NCI-H128 (cell line): ENCODE measurements around the gene CDX1.
"Not testable (repeated sequence)": the region's sequence is repeated elsewhere in the genome, so short reads cannot be mapped to it uniquely, and the experiment has no call there.

Experiments
- DNase-seq: peaks from one replicate; lab custom pipeline; 2025; ENCODE audit not compliant: unreplicated experiment; lab: John Stamatoyannopoulos, UW

CDX1 gene

DNA sequence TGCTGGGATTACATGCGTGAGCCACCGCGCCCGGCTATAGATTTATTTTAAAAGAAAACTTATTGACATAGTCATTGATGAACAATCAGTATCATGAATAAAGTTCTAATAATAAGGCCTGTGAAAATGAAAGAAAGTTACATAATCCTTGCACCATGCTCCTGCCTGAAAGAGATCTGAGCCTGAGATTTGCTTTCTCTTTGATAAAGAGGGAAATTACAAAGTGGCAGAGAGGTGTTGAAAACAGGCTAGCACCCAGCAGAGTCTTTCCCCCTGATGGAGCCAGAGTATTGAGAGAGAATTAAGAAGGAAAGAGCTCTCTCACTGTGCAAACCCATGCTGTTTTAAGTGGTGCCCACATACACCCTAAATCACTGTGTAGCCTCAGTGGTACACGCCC, 60.5 kb downstream of the CDX1 start:
- no peak for DNase-seq

DNA sequence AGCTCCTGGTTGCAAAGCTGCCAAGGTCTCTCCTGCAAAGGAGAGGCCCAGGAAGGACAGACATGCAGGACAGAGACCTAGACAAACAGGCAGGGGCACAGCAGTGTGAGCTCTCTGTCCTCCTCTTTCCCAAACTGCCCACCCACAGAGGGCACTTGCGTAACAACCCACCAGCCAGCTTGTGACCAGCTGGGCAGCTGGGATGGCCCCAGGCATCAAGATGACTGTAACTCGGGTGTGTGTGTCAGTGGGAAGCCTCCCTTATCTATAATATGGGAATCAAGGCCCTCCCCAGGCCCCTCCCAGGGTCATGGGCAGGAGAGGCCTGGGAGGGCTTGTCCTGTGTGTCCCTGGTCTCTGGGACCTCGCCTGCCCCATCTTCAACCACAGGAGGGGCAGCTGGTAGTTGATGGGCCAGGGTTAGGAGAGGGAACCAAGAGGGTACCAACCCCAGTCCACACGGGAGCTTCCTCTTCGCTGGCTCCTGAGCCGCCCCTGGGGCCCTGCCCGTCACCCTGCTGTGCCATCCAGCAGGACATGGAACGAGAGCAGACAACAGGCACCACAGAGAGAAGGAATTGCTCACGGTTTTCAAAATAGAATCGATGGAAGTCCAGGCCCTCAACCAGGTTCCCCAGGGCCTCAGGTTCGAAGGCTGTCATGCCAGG, 61.2 kb downstream of the CDX1 start:
- no peak for DNase-seq

DNA sequence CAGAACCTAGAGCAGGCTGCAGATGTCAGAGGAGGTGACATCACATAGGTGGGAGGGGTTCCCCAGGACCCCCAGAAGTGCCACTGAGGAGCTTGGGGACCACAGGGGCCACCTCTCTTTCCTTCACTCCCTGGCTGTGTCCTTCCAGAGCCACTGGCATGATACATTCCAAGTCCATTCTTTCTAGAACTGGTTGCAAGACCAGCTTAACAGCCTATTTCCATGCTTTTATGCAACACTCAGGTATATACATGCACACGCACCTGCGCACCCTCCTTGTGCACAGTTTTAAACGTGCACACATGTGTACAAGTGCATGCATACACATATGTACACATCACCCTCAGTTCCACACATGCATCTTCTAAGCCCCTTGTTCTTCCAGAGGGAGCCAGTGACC, 63.0 kb downstream of the CDX1 start:
- no peak for DNase-seq

DNA sequence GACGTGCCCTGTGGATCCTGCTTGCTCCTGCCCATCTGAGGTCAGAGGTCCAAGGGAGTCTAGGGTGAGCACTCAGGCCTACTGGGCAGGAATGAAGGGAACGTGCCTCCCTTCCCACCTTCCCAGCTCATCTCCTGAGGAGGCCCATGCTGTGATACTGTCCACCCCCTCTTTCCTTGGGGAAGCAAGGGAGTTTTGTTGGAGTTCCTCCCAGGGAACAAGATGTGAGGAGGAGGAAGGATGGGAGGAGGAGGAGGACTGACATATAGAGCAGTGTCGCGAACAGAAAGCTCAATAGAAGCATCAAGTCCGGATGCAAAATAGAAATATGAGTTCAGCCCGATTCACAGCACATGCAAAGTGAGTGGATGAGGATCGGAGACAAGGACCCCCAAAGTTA, 64.3 kb downstream of the CDX1 start:
- no peak for DNase-seq

DNA sequence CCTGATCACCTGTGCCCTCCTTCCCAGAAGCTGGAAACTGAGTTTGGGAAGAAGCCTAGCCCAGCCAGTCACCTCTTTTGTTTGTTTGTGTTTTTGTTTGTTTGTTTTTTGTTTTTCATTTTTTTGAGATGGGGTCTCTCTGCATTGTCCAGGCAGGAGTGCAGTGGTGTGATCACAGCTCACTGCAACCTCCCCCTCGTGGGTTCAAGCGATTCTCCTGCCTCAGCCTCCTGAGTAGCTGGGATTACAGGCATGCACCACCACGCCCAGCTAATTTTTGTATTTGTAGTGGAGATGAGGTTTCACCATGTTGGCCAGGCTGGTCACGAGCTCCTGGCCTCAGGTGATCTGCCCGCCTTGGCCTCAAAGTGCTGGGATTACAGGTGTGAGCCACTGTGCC, 67.1 kb downstream of the CDX1 start:
- not testable (repeated sequence) for DNase-seq
